GM23338 (cell line): ENCODE measurements around the gene SS18.
"Not testable (repeated sequence)": the region's sequence is repeated elsewhere in the genome, so short reads cannot be mapped to it uniquely, and the experiment has no call there.

Source experiments
- CREB1 ChIP-seq: fragments of 250-450 bp; sonication (Bioruptor Pico); IDR thresholded peaks from 2 replicates; pipeline ENCODE4 v1.5.0; 2020; ENCODE audit warnings: low read depth, mild to moderate bottlenecking, moderate library complexity
- EZH2 ChIP-seq: fragments of 200-600 bp; sonication (generic); IDR thresholded peaks from one replicate; pipeline ENCODE4 v1.8.0; 2017; ENCODE audit warnings: antibody characterized with exemption, mild to moderate bottlenecking, low read depth; ENCODE audit not compliant: unreplicated experiment
- EZH2phosphoT487 ChIP-seq: fragments of 200-600 bp; sonication (generic); IDR thresholded peaks from one replicate; pipeline ENCODE4 v1.8.1; 2018; ENCODE audit warnings: antibody characterized with exemption; ENCODE audit not compliant: unreplicated experiment
- JUNB ChIP-seq: IDR thresholded peaks from one replicate; pipeline ENCODE4 v1.6.1; 2016; ENCODE audit warnings: antibody characterized with exemption; ENCODE audit not compliant: unreplicated experiment
- NANOG ChIP-seq: IDR thresholded peaks from 2 replicates; pipeline ENCODE4 v1.6.1; 2016; ENCODE audit warnings: antibody characterized with exemption, borderline replicate concordance
- POLR2AphosphoS5 ChIP-seq: IDR thresholded peaks from 2 replicates; pipeline ENCODE4 v1.6.1; 2016; ENCODE audit warnings: antibody characterized with exemption, low read depth
- STAT1 ChIP-seq: IDR thresholded peaks from one replicate; pipeline ENCODE4 v1.6.1; 2016; ENCODE audit warnings: antibody characterized with exemption; ENCODE audit not compliant: unreplicated experiment
- ZNF114 ChIP-seq: fragments of 250-450 bp; sonication (Bioruptor Pico); IDR thresholded peaks from 2 replicates; pipeline ENCODE4 v1.5.0; 2020; ENCODE audit warnings: mild to moderate bottlenecking, moderate library complexity
- ZNF331 ChIP-seq: fragments of 250-450 bp; sonication (Bioruptor Pico); IDR thresholded peaks from 2 replicates; pipeline ENCODE4 v1.5.0; 2020; ENCODE audit warnings: low read depth, mild to moderate bottlenecking, moderate library complexity
- TF ChIP-seq, protein P1 (sequence below), 2 experiments: fragments of 200-600 bp in 1 of 2; sonication (generic) in 1 of 2; conservative IDR thresholded peaks; 2 replicates each; pipeline versions ENCODE4 v1.5.1 to v1.6.1; 2016 to 2017; ENCODE audit warnings: antibody characterized with exemption in 2 of 2, low read depth in 2 of 2, mild to moderate bottlenecking in 2 of 2, moderate library complexity in 1 of 2
- TF ChIP-seq, protein P2 (sequence below): IDR thresholded peaks from one replicate; pipeline ENCODE4 v1.6.1; 2018; ENCODE audit warnings: antibody characterized with exemption; ENCODE audit not compliant: unreplicated experiment
- TF ChIP-seq, protein P3 (sequence below): IDR thresholded peaks from 2 replicates; pipeline ENCODE4 v1.6.1; 2016; ENCODE audit warnings: antibody characterized with exemption

DNA sequence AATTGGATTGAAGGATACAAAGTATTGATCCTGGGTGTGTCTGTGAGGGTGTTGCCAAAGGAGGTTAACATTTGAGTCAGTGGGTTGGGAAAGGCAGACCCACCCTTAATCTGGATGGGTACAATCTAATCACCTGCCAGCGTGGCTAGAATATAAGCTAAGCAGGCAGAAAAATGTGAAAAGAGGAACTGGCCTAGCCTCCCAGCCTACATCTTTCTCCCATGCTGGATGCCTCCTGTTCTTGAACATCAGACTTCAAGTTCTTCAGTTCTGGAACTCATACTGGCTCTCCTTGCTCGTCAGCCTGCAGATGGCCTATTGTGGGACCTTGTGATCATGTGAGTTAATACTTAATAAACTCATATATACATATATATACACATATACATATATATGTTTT lies 37.8 kb upstream of the SS18 start:
- not testable (repeated sequence) for TF ChIP-seq EZH2phosphoT487; EZH2; ZNF331; POLR2AphosphoS5; JUNB; CREB1 (CRISPR knock-in tag); STAT1; NANOG; ZNF114 (CRISPR knock-in tag)
- TF ChIP-seq, protein P1, sequence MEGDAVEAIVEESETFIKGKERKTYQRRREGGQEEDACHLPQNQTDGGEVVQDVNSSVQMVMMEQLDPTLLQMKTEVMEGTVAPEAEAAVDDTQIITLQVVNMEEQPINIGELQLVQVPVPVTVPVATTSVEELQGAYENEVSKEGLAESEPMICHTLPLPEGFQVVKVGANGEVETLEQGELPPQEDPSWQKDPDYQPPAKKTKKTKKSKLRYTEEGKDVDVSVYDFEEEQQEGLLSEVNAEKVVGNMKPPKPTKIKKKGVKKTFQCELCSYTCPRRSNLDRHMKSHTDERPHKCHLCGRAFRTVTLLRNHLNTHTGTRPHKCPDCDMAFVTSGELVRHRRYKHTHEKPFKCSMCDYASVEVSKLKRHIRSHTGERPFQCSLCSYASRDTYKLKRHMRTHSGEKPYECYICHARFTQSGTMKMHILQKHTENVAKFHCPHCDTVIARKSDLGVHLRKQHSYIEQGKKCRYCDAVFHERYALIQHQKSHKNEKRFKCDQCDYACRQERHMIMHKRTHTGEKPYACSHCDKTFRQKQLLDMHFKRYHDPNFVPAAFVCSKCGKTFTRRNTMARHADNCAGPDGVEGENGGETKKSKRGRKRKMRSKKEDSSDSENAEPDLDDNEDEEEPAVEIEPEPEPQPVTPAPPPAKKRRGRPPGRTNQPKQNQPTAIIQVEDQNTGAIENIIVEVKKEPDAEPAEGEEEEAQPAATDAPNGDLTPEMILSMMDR (conservative IDR thresholded peaks at IDR 0.05; ENCODE audit: low read depth in 2 of 2): not testable (repeated sequence)
- TF ChIP-seq, protein P2, sequence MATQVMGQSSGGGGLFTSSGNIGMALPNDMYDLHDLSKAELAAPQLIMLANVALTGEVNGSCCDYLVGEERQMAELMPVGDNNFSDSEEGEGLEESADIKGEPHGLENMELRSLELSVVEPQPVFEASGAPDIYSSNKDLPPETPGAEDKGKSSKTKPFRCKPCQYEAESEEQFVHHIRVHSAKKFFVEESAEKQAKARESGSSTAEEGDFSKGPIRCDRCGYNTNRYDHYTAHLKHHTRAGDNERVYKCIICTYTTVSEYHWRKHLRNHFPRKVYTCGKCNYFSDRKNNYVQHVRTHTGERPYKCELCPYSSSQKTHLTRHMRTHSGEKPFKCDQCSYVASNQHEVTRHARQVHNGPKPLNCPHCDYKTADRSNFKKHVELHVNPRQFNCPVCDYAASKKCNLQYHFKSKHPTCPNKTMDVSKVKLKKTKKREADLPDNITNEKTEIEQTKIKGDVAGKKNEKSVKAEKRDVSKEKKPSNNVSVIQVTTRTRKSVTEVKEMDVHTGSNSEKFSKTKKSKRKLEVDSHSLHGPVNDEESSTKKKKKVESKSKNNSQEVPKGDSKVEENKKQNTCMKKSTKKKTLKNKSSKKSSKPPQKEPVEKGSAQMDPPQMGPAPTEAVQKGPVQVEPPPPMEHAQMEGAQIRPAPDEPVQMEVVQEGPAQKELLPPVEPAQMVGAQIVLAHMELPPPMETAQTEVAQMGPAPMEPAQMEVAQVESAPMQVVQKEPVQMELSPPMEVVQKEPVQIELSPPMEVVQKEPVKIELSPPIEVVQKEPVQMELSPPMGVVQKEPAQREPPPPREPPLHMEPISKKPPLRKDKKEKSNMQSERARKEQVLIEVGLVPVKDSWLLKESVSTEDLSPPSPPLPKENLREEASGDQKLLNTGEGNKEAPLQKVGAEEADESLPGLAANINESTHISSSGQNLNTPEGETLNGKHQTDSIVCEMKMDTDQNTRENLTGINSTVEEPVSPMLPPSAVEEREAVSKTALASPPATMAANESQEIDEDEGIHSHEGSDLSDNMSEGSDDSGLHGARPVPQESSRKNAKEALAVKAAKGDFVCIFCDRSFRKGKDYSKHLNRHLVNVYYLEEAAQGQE: not testable (repeated sequence)
- TF ChIP-seq, protein P3, sequence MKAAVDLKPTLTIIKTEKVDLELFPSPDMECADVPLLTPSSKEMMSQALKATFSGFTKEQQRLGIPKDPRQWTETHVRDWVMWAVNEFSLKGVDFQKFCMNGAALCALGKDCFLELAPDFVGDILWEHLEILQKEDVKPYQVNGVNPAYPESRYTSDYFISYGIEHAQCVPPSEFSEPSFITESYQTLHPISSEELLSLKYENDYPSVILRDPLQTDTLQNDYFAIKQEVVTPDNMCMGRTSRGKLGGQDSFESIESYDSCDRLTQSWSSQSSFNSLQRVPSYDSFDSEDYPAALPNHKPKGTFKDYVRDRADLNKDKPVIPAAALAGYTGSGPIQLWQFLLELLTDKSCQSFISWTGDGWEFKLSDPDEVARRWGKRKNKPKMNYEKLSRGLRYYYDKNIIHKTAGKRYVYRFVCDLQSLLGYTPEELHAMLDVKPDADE: not testable (repeated sequence)
